ENCODE measurements around the gene ADAMTS14. TPM values are rescaled to one million over a fixed set of nuclear protein-coding genes. Genes with fewer than 3 reads are reported as not detected.

Gene ADAMTS14
- total and polyA plus RNA-seq, 11 donors = 0.11 to 3.8 (median 0.37) TPM; not detected in 1

DNA sequence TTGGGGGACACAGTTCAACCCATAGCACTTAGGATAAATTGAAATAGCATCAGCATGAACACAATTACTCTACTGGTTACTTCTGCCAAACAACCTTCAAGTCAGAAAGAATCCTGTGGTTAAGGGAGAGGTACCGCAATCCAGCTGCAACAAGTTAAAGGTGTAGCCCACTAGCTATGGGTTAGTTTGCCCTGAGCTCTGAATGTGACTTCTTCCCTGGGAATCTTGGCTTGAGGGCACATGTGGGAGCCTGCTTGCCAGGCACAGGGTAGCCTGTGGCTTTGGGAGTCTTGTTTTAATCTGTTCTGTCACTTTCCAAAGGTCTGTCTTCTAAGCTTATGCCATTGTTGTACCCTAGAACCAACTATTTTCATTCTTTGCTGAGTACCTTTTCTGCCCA is 134.5 kb downstream of the ADAMTS14 start:
- WGBS, 4 donors = 92 to 100% (median 99%) methylated on average over 1 of the region's 1 CpG
- intact Hi-C loops (cut with DNase I) = no loop called here
- H3K4me3 ChIP-seq = no peak overlapping the region

DNA sequence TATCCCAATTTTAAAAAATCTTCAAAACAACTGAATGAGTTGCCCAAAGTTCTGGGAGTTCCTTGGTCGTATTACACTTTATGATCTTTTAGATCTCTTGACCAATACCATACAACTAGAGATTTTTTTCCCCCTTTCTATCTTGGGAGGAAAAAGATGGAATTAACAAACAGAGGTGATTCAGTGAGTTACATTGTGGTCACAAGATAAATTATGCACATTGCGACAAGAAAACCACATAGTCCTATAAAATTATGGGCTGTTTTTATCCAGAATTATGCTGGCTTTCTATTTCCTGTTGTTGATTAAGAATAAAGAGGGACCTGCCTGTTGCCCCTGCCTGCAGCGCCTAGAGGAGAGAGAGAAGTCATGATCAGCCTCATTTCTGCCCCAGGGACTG is 135.2 kb downstream of the ADAMTS14 start:
- intact Hi-C loops (cut with DNase I) = no loop called here
- Histone ChIP-seq H3K36me3 (no peaks in the 10 kb centered on the region), H3K4me1 (peaks cover 0 to 10% (median 0%) of the 10 kb centered on the region in 12 donors), H3K27ac (no peak overlapping the region), H3K27me3 (no peaks in the 10 kb centered on the region), H3K9me3 (no peaks in the 10 kb centered on the region), H3K4me3 (no peak overlapping the region)
- no peak for ATAC-seq
- no peak for DNase-seq
- no peak for TF ChIP-seq POLR2A (IDR thresholded peaks at IDR 0.05)
- TF ChIP-seq, protein P1, sequence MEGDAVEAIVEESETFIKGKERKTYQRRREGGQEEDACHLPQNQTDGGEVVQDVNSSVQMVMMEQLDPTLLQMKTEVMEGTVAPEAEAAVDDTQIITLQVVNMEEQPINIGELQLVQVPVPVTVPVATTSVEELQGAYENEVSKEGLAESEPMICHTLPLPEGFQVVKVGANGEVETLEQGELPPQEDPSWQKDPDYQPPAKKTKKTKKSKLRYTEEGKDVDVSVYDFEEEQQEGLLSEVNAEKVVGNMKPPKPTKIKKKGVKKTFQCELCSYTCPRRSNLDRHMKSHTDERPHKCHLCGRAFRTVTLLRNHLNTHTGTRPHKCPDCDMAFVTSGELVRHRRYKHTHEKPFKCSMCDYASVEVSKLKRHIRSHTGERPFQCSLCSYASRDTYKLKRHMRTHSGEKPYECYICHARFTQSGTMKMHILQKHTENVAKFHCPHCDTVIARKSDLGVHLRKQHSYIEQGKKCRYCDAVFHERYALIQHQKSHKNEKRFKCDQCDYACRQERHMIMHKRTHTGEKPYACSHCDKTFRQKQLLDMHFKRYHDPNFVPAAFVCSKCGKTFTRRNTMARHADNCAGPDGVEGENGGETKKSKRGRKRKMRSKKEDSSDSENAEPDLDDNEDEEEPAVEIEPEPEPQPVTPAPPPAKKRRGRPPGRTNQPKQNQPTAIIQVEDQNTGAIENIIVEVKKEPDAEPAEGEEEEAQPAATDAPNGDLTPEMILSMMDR (IDR thresholded peaks at IDR 0.05) = no peak
- WGBS, 4 donors = 80 to 89% (median 88%) methylated on average over 3 of the region's 3 CpGs

More for the DNA sequence above, 134.5 kb downstream of the ADAMTS14 start:
- no peaks in the 10 kb centered on the region for H3K36me3 ChIP-seq
- no peaks in the 10 kb centered on the region for H3K27me3 ChIP-seq
- TF ChIP-seq, protein P1 (IDR thresholded peaks at IDR 0.05) = no peak
- no peak for TF ChIP-seq POLR2A (IDR thresholded peaks at IDR 0.05)
- no peak overlapping the region for H3K27ac ChIP-seq
- no peak for DNase-seq
- H3K9me3 ChIP-seq = no peaks in the 10 kb centered on the region
- peaks cover 0 to 10% (median 0%) of the 10 kb centered on the region in 12 donors for H3K4me1 ChIP-seq
- no peak for ATAC-seq

DNA sequence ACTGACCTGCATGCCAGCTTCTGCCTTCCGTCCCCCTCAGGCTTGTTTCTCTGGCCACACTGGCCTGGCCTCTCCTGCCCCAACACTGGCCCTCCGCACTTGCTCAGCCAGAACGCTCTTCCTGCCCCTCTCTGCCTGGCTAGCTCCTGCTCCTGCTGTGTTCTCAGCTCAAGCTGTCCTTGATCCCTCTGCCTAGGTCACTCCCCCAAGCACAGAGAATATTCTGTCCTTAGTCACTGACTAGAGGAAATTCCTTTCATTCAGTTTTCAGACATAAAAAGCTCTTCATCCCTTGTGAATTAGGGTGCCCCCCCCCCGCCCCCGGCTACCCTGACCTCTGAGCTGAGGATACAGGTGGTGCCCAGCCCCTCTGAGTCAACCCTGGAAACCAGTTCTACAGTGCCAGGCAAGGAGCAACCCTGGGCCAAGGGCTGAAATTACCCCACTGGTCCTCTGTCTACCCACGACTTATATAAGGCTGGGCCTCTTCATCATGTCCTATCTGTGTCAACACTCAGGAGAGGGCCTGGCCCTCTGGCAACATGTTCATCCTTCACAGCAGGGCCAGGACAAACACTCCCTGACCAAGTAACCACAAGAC is 136.8 kb downstream of the ADAMTS14 start:
- no peaks in the 10 kb centered on the region for H3K36me3 ChIP-seq
- intact Hi-C loops (cut with DNase I) = no loop called here
- H3K4me3 ChIP-seq = no peak overlapping the region
- TF ChIP-seq POLR2A (IDR thresholded peaks at IDR 0.05) = no peak
- TF ChIP-seq, protein P1 (IDR thresholded peaks at IDR 0.05) = no peak
- ATAC-seq (peak in 3 of 4 donors; percentile 41 to 56 (median 52)), DNase-seq (no peak)
- 62 to 78% (median 73%) methylated on average over 6 of the region's 6 CpGs for WGBS, 4 donors
- H3K27ac ChIP-seq = no peak overlapping the region
- peaks cover 0 to 8% (median 0%) of the 10 kb centered on the region in 12 donors for H3K4me1 ChIP-seq
- no peaks in the 10 kb centered on the region for H3K27me3 ChIP-seq
- H3K9me3 ChIP-seq = no peaks in the 10 kb centered on the region

DNA sequence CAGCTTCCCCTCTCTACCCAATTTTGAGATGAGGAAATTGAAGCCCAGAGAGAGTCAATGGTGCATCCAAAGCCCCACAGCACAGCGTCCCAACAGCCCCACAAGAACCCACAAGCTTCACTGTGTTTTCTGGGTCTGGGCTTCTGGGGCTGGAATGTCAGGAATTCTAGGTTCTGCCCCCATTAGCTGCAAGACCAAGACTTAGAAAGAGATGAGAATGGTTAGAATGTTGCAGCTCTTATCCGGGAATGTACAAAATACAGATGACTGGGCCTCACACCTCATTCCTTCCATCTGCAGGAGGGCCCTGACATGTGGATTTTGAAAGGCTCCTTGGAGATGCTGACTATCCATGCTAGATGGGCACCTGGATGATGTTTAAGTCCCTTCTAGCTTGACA is 137.4 kb downstream of the ADAMTS14 start:
- peaks cover 0 to 8% (median under 1%) of the 10 kb centered on the region in 12 donors for H3K4me1 ChIP-seq
- no peak for ATAC-seq
- DNase-seq = no peak
- WGBS, 4 donors = 80 to 96% (median 91%) methylated on average over 2 of the region's 2 CpGs
- H3K27me3 ChIP-seq = no peaks in the 10 kb centered on the region
- no peak overlapping the region for H3K4me3 ChIP-seq
- H3K27ac ChIP-seq = no peak overlapping the region
- no peaks in the 10 kb centered on the region for H3K36me3 ChIP-seq
- H3K9me3 ChIP-seq = no peaks in the 10 kb centered on the region
- TF ChIP-seq, protein P1 (IDR thresholded peaks at IDR 0.05) = no peak
- TF ChIP-seq POLR2A (IDR thresholded peaks at IDR 0.05) = no peak
- intact Hi-C loops (cut with DNase I) = no loop called here
